ENCODE data around the gene ARHGAP25.
A peak's percentile ranks its signal among the peaks of the same experiment; 100 is the strongest.

ARHGAP25 gene

GRCh38 chr2:68768951-68769350 lies 34.3 kb downstream of the ARHGAP25 start:
- Mint-ChIP-seq H3K27ac (no peak overlapping the region), H3K4me3 (no peak overlapping the region), H3K36me3 (ENCODE audit: low read depth) (no peaks in the 10 kb centered on the region), H3K4me1 (peaks cover 76% of the 10 kb centered on the region), H3K27me3 (ENCODE audit: low read depth) (peaks cover 3% of the 10 kb centered on the region), H3K9me3 (no peaks in the 10 kb centered on the region)
- TF ChIP-seq, protein P1, sequence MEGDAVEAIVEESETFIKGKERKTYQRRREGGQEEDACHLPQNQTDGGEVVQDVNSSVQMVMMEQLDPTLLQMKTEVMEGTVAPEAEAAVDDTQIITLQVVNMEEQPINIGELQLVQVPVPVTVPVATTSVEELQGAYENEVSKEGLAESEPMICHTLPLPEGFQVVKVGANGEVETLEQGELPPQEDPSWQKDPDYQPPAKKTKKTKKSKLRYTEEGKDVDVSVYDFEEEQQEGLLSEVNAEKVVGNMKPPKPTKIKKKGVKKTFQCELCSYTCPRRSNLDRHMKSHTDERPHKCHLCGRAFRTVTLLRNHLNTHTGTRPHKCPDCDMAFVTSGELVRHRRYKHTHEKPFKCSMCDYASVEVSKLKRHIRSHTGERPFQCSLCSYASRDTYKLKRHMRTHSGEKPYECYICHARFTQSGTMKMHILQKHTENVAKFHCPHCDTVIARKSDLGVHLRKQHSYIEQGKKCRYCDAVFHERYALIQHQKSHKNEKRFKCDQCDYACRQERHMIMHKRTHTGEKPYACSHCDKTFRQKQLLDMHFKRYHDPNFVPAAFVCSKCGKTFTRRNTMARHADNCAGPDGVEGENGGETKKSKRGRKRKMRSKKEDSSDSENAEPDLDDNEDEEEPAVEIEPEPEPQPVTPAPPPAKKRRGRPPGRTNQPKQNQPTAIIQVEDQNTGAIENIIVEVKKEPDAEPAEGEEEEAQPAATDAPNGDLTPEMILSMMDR (IDR thresholded peaks at IDR 0.05; ENCODE audit: unreplicated experiment in 3 of 3): no peak

DNA sequence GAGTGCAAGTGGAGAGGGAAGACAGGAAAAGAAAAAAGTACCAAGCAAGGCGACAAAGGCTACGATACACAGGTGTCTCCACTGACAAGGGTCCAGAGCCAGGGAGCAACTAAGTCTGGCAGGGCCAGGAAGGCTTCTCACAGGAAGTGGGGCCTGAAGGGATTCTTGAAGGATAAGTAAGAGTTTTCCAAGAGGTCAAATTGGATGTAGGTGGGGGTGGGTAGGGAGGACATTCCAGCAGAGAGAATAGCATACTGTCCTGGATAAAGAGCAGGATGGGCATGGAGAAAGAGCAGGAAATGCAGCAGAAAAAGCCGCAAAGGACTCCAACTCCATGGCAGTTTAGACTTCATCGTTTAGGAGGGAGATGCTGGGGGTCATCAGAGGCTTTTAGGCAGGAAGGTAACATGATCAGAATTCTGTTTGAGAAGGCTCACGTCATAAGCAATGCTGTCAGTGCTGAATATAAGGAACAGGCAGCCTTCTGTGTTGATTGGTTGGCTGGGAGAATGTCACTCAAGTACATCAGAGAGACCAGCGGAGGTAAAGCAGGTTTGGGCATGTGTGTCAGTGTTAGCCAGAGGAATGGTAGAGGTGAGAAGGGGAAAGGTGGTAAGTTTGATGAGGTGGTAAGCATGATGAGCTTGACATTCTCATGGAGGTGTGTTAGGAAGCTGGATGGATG lies 35.1 kb downstream of the ARHGAP25 start:
- Mint-ChIP-seq H3K36me3 (ENCODE audit: low read depth) (no peaks in the 10 kb centered on the region), H3K27ac (peak overlapping the region in 2 of 3 experiments; percentile 31 to 81), H3K9me3 (no peaks in the 10 kb centered on the region), H3K4me1 (peaks cover 78% of the 10 kb centered on the region), H3K4me3 (no peak overlapping the region), H3K27me3 (ENCODE audit: low read depth) (peaks cover 3% of the 10 kb centered on the region)
- TF ChIP-seq, protein P1 (IDR thresholded peaks at IDR 0.05; ENCODE audit: unreplicated experiment in 3 of 3): no peak

GRCh38 chr2:68770271-68771111 lies 35.9 kb downstream of the ARHGAP25 start:
- Mint-ChIP-seq H3K4me1 (peaks cover 72% of the 10 kb centered on the region), H3K36me3 (ENCODE audit: low read depth) (no peaks in the 10 kb centered on the region), H3K9me3 (no peaks in the 10 kb centered on the region), H3K27me3 (ENCODE audit: low read depth) (peaks cover 3% of the 10 kb centered on the region), H3K4me3 (no peak overlapping the region), H3K27ac (peak overlapping the region in 1 of 3 experiments; percentile 58)
- TF ChIP-seq, protein P1 (IDR thresholded peaks at IDR 0.05; ENCODE audit: unreplicated experiment in 3 of 3): no peak

GRCh38 chr2:68771211-68771751 lies 36.7 kb downstream of the ARHGAP25 start:
- Mint-ChIP-seq H3K27ac (peak overlapping the region in 2 of 3 experiments; percentile 53 to 58), H3K36me3 (ENCODE audit: low read depth) (no peaks in the 10 kb centered on the region), H3K4me1 (peaks cover 71% of the 10 kb centered on the region), H3K9me3 (no peaks in the 10 kb centered on the region), H3K27me3 (ENCODE audit: low read depth) (peaks cover 3% of the 10 kb centered on the region), H3K4me3 (no peak overlapping the region)
- TF ChIP-seq, protein P1 (IDR thresholded peaks at IDR 0.05; ENCODE audit: unreplicated experiment in 3 of 3): no peak

- Mint-ChIP-seq H3K36me3 (ENCODE audit: low read depth) (no peaks in the 10 kb centered on the region), H3K9me3 (no peaks in the 10 kb centered on the region), H3K4me1 (peaks cover 67% of the 10 kb centered on the region), H3K27ac (no peak overlapping the region), H3K4me3 (no peak overlapping the region), H3K27me3 (ENCODE audit: low read depth) (peaks cover 3% of the 10 kb centered on the region)
- TF ChIP-seq, protein P1 (IDR thresholded peaks at IDR 0.05; ENCODE audit: unreplicated experiment in 3 of 3): no peak
Measured at GRCh38 chr2:68772109-68772508, 37.5 kb downstream of the ARHGAP25 start.
